Body of pancreas (tissue), 4 donors: ENCODE measurements around the gene STRA8.

Experiments used
- CTCF ChIP-seq, 7 experiments: fragments of 450-650 bp in 4 of 7; fragments of 200-600 bp in 3 of 7; sonication (generic) in 3 of 7; IDR thresholded peaks; one replicate each; pipeline ENCODE4 v1.5.1; 2016 to 2019; ENCODE audit warnings: antibody characterized with exemption in 7 of 7
- POLR2A ChIP-seq, 3 donors: fragments of 450-650 bp; IDR thresholded peaks; one replicate each; pipeline ENCODE4 v1.6.1; 2016; ENCODE audit warnings: antibody characterized with exemption in 3 of 3, mild to moderate bottlenecking in 2 of 3

DNA sequence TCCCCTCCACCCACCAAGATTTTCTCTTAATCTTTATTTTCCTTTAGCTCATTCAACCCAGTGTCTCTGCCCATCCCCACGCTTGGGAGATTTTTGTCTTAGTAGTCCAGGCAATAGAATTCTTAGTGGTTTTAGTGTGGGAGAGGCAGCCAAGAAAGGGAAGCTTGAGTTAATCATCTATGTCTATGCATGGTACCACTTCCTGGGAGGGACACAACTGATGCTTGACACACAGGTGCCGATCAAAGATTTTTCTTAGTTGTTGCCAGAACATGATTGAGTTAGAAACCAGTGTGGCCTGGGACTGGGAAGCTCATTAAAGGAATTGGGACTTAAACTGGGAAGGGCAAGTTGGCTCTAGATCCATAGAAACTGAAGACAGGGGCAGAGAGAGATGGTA, 3.1 kb downstream of the STRA8 start:
- TF ChIP-seq POLR2A (IDR thresholded peaks at IDR 0.05) (no peak), CTCF (IDR thresholded peaks at IDR 0.05) (no peak)
